ENCODE results near the gene SLC12A9. TPM values are rescaled to one million over a fixed set of nuclear protein-coding genes. Genes with fewer than 3 reads are reported as not detected.
"Not testable (repeated sequence)": the region's sequence is repeated elsewhere in the genome, so short reads cannot be mapped to it uniquely, and the experiment has no call there.

The SLC12A9 gene
- total RNA-seq, 2 donors from 2014 or later = 17.6 to 20.1 TPM

GRCh38 chr7:100829150-100829716, 23.3 kb upstream of the SLC12A9 start:
- no peak overlapping the region for H3K4me3 Mint-ChIP-seq
- peaks cover 18% of the 10 kb centered on the region for H3K4me1 Mint-ChIP-seq (ENCODE audit: low read depth)
- H3K27me3 Mint-ChIP-seq (ENCODE audit: low read depth) = peaks cover 42% of the 10 kb centered on the region
- H3K36me3 Mint-ChIP-seq (ENCODE audit: insufficient read depth in 2 of 2) = peaks cover 3% of the 10 kb centered on the region in 2 donors
- no peak for DNase-seq
- no peaks in the 10 kb centered on the region for H3K9me3 Mint-ChIP-seq
- no peak overlapping the region for H3K27ac Mint-ChIP-seq
- ATAC-seq (replicated peaks in 1 of 2) = no peak

GRCh38 chr7:100830396-100830795, 22.1 kb upstream of the SLC12A9 start:
- DNase-seq (no peak), ATAC-seq (replicated peaks in 1 of 2) (peak in 1 of 2 donors; percentile 42)
- Mint-ChIP-seq H3K9me3 (no peaks in the 10 kb centered on the region), H3K27ac (no peak overlapping the region), H3K4me1 (ENCODE audit: low read depth) (peaks cover 18% of the 10 kb centered on the region), H3K27me3 (ENCODE audit: low read depth) (peaks cover 35% of the 10 kb centered on the region), H3K36me3 (ENCODE audit: insufficient read depth in 2 of 2) (peaks cover 3% of the 10 kb centered on the region in 2 donors), H3K4me3 (no peak overlapping the region)

GRCh38 chr7:100832281-100832633, 20.3 kb upstream of the SLC12A9 start:
- Mint-ChIP-seq H3K27ac (no peak overlapping the region), H3K27me3 (ENCODE audit: low read depth) (peaks cover 22% of the 10 kb centered on the region), H3K4me1 (ENCODE audit: low read depth) (peaks cover 13% of the 10 kb centered on the region), H3K4me3 (no peak overlapping the region), H3K9me3 (no peaks in the 10 kb centered on the region), H3K36me3 (ENCODE audit: insufficient read depth in 2 of 2) (peaks cover 2 to 3% of the 10 kb centered on the region in 2 donors)
- DNase-seq (no peak), ATAC-seq (replicated peaks in 1 of 2) (no peak)

GRCh38 chr7:100835903-100836811, 16.4 kb upstream of the SLC12A9 start:
- H3K9me3 Mint-ChIP-seq = no peaks in the 10 kb centered on the region
- no peaks in the 10 kb centered on the region for H3K36me3 Mint-ChIP-seq (ENCODE audit: insufficient read depth in 2 of 2)
- no peak overlapping the region for H3K27ac Mint-ChIP-seq
- peak overlapping the region; percentile 38 to 40 for H3K4me3 Mint-ChIP-seq
- ATAC-seq (replicated peaks in 1 of 2) = no peak
- H3K27me3 Mint-ChIP-seq (ENCODE audit: low read depth) = no peaks in the 10 kb centered on the region
- H3K4me1 Mint-ChIP-seq (ENCODE audit: low read depth) = peaks cover 11% of the 10 kb centered on the region
- no peak for DNase-seq

GRCh38 chr7:100836812-100837098, 15.8 kb upstream of the SLC12A9 start:
- ATAC-seq (replicated peaks in 1 of 2) (no peak), DNase-seq (no peak)
- peaks cover 11% of the 10 kb centered on the region for H3K4me1 Mint-ChIP-seq (ENCODE audit: low read depth)
- H3K27ac Mint-ChIP-seq = no peak overlapping the region
- peak overlapping the region; percentile 82 to 84 for H3K4me3 Mint-ChIP-seq
- no peaks in the 10 kb centered on the region for H3K9me3 Mint-ChIP-seq
- H3K36me3 Mint-ChIP-seq (ENCODE audit: insufficient read depth in 2 of 2) = no peaks in the 10 kb centered on the region
- H3K27me3 Mint-ChIP-seq (ENCODE audit: low read depth) = no peaks in the 10 kb centered on the region

- DNase-seq = peak; percentile 80 to 84
- H3K9me3 Mint-ChIP-seq = no peaks in the 10 kb centered on the region
- H3K4me3 Mint-ChIP-seq = peak overlapping the region; percentile 82 to 84
- no peaks in the 10 kb centered on the region for H3K27me3 Mint-ChIP-seq (ENCODE audit: low read depth)
- peak overlapping the region; percentile 30 for H3K27ac Mint-ChIP-seq
- H3K36me3 Mint-ChIP-seq (ENCODE audit: insufficient read depth in 2 of 2) = no peaks in the 10 kb centered on the region
- H3K4me1 Mint-ChIP-seq (ENCODE audit: low read depth) = peaks cover 11% of the 10 kb centered on the region
- peak; percentile 98 to 99 for ATAC-seq (replicated peaks in 1 of 2)
Measured at GRCh38 chr7:100837099-100837836, 15.2 kb upstream of the SLC12A9 start.

GRCh38 chr7:100839361-100839760, 13.2 kb upstream of the SLC12A9 start:
- no peak overlapping the region for H3K4me3 Mint-ChIP-seq
- no peaks in the 10 kb centered on the region for H3K36me3 Mint-ChIP-seq (ENCODE audit: insufficient read depth in 2 of 2)
- no peak overlapping the region for H3K27ac Mint-ChIP-seq
- DNase-seq (no peak), ATAC-seq (replicated peaks in 1 of 2) (no peak)
- peaks cover 11% of the 10 kb centered on the region for H3K4me1 Mint-ChIP-seq (ENCODE audit: low read depth)
- H3K27me3 Mint-ChIP-seq (ENCODE audit: low read depth) = no peaks in the 10 kb centered on the region
- no peaks in the 10 kb centered on the region for H3K9me3 Mint-ChIP-seq

- ATAC-seq (replicated peaks in 1 of 2) = no peak
- Mint-ChIP-seq H3K4me3 (no peak overlapping the region), H3K9me3 (no peaks in the 10 kb centered on the region), H3K27ac (no peak overlapping the region), H3K4me1 (ENCODE audit: low read depth) (peaks cover 11% of the 10 kb centered on the region), H3K36me3 (ENCODE audit: insufficient read depth in 2 of 2) (no peaks in the 10 kb centered on the region), H3K27me3 (ENCODE audit: low read depth) (no peaks in the 10 kb centered on the region)
- no peak for DNase-seq
Measured at GRCh38 chr7:100840470-100841100, 11.9 kb upstream of the SLC12A9 start.

- H3K4me3 Mint-ChIP-seq = no peak overlapping the region
- no peaks in the 10 kb centered on the region for H3K36me3 Mint-ChIP-seq (ENCODE audit: insufficient read depth in 2 of 2)
- no peaks in the 10 kb centered on the region for H3K9me3 Mint-ChIP-seq
- no peaks in the 10 kb centered on the region for H3K27me3 Mint-ChIP-seq (ENCODE audit: low read depth)
- H3K4me1 Mint-ChIP-seq (ENCODE audit: low read depth) = no peaks in the 10 kb centered on the region
- ATAC-seq (replicated peaks in 1 of 2) (no peak), DNase-seq (no peak)
- H3K27ac Mint-ChIP-seq = no peak overlapping the region
Measured at GRCh38 chr7:100847360-100847759, 5.2 kb upstream of the SLC12A9 start.

GRCh38 chr7:100854146-100854895, 1.8 kb downstream of the SLC12A9 start:
- H3K4me3 Mint-ChIP-seq = peak overlapping the region; percentile 94 to 96
- no peak for DNase-seq
- no peak for ATAC-seq (replicated peaks in 1 of 2)
- H3K36me3 Mint-ChIP-seq (ENCODE audit: insufficient read depth in 2 of 2) = no peaks in the 10 kb centered on the region
- no peaks in the 10 kb centered on the region for H3K27me3 Mint-ChIP-seq (ENCODE audit: low read depth)
- no peaks in the 10 kb centered on the region for H3K9me3 Mint-ChIP-seq
- peaks cover 7% of the 10 kb centered on the region for H3K4me1 Mint-ChIP-seq (ENCODE audit: low read depth)
- H3K27ac Mint-ChIP-seq = no peak overlapping the region

GRCh38 chr7:100854899-100855298, 2.4 kb downstream of the SLC12A9 start:
- H3K4me3 Mint-ChIP-seq; H3K4me1 Mint-ChIP-seq (ENCODE audit: low read depth); H3K27me3 Mint-ChIP-seq (ENCODE audit: low read depth); DNase-seq; H3K36me3 Mint-ChIP-seq (ENCODE audit: insufficient read depth in 2 of 2); ATAC-seq (replicated peaks in 1 of 2); H3K27ac Mint-ChIP-seq; H3K9me3 Mint-ChIP-seq: not testable (repeated sequence)

GRCh38 chr7:100855515-100855914, 3.0 kb downstream of the SLC12A9 start:
- DNase-seq (no peak), ATAC-seq (replicated peaks in 1 of 2) (no peak)
- Mint-ChIP-seq H3K27ac (no peak overlapping the region), H3K9me3 (no peaks in the 10 kb centered on the region), H3K36me3 (ENCODE audit: insufficient read depth in 2 of 2) (no peaks in the 10 kb centered on the region), H3K4me3 (no peak overlapping the region), H3K27me3 (ENCODE audit: low read depth) (no peaks in the 10 kb centered on the region), H3K4me1 (ENCODE audit: low read depth) (peaks cover 7% of the 10 kb centered on the region)

Measured in activated T-cell treated with anti-CD3 and anti-CD28 coated beads, Interleukin-2, amount 50 U/mL, for 72 hours (primary cell).